Neural cell (in vitro differentiated cells): ENCODE data around the gene ADAT3. TPM values are rescaled to one million over a fixed set of nuclear protein-coding genes. Genes with fewer than 3 reads are reported as not detected.

Experiments
- H2AFZ ChIP-seq: fragments of 200-600, 300-800 bp; sonication (generic), shearing (Covaris generic); 2 replicates; pipeline ENCODE4 v1.6.0; 2014; ENCODE audit warnings: low read depth, mild to moderate bottlenecking, antibody characterized with exemption, low read length, moderate library complexity
- H3F3A ChIP-seq: fragments of 200-600 bp; shearing (Covaris generic); 2 replicates; pipeline ENCODE4 v1.6.1; 2016; ENCODE audit warnings: mild to moderate bottlenecking, moderate library complexity, mixed read lengths, antibody characterized with exemption, low read length; ENCODE audit not compliant: insufficient read depth, poor library complexity, severe bottlenecking
- H3K27ac ChIP-seq: fragments of 200-600, 300-800 bp; sonication (generic), shearing (Covaris generic); 2 replicates; pipeline ENCODE4 v1.5.1; 2014; ENCODE audit warnings: mild to moderate bottlenecking, low read length, moderate library complexity
- H3K27me3 ChIP-seq: fragments of 300-800, 200-600 bp; sonication (generic), shearing (Covaris generic); 2 replicates; pipeline ENCODE4 v1.6.0; 2014; ENCODE audit warnings: mild to moderate bottlenecking, low read depth, low read length, moderate library complexity; ENCODE audit not compliant: insufficient read depth
- H3K36me3 ChIP-seq: fragments of 300-800, 200-600 bp; sonication (generic), shearing (Covaris generic); 2 replicates; pipeline ENCODE4 v1.5.1; 2014; ENCODE audit warnings: mild to moderate bottlenecking, antibody characterized with exemption, low read length, moderate library complexity; ENCODE audit not compliant: insufficient read depth
- H3K4me2 ChIP-seq: fragments of 300-800, 200-600 bp; sonication (generic), shearing (Covaris generic); 2 replicates; pipeline ENCODE4 v1.6.0; 2014; ENCODE audit warnings: mild to moderate bottlenecking, low read length
- H3K4me3 ChIP-seq: fragments of 300-800, 200-600 bp; sonication (generic), shearing (Covaris generic); 2 replicates; pipeline ENCODE4 v1.5.1; 2014; ENCODE audit warnings: mild to moderate bottlenecking, low read length, moderate library complexity
- H3K79me2 ChIP-seq: fragments of 200-600 bp; shearing (Covaris generic); replicated peaks from 2 replicates; pipeline ENCODE4 v1.6.0; 2014; ENCODE audit warnings: mild to moderate bottlenecking, low read length, moderate library complexity; ENCODE audit not compliant: insufficient read depth
- H3K9ac ChIP-seq: fragments of 300-800, 200-600 bp; sonication (generic), shearing (Covaris generic); 2 replicates; pipeline ENCODE4 v1.6.1; 2016; ENCODE audit warnings: mild to moderate bottlenecking, low read length, mixed read lengths
- H3K9me2 ChIP-seq: fragments of 200-600 bp; shearing (Covaris generic); 2 replicates; pipeline ENCODE4 v1.6.1; 2016; ENCODE audit warnings: mild to moderate bottlenecking, low read length, mixed read lengths; ENCODE audit not compliant: insufficient read depth
- H3K9me3 ChIP-seq: fragments of 200-600, 300-800 bp; sonication (generic), shearing (Covaris generic); 2 replicates; pipeline ENCODE4 v1.6.1; 2016; ENCODE audit warnings: mild to moderate bottlenecking, mixed run types, low read length, moderate library complexity, mixed read lengths
- H4K20me1 ChIP-seq: fragments of 200-600 bp; shearing (Covaris generic); 2 replicates; pipeline ENCODE4 v1.6.1; 2016; ENCODE audit warnings: mild to moderate bottlenecking, mixed run types; ENCODE audit not compliant: insufficient read depth
- EP300 ChIP-seq: fragments of 450-650 bp; conservative IDR thresholded peaks from 2 replicates; pipeline ENCODE4 v1.6.1; 2014; ENCODE audit warnings: antibody characterized with exemption, mild to moderate bottlenecking, moderate library complexity; ENCODE audit not compliant: poor library complexity, severe bottlenecking
- EZH2 ChIP-seq: fragments of 200-600, 300-800 bp; shearing (Covaris generic), sonication (generic); IDR thresholded peaks from 2 replicates; pipeline ENCODE4 v1.6.1; 2014; ENCODE audit warnings: antibody characterized with exemption, low read length, borderline replicate concordance, mild to moderate bottlenecking; ENCODE audit not compliant: insufficient read depth, poor library complexity, severe bottlenecking
- MXI1 ChIP-seq: fragments of 450-650 bp; conservative IDR thresholded peaks from 2 replicates; pipeline ENCODE4 v1.6.1; 2014; ENCODE audit warnings: antibody characterized with exemption, mild to moderate bottlenecking; ENCODE audit not compliant: poor library complexity, severe bottlenecking
- POLR2AphosphoS5 ChIP-seq: IDR thresholded peaks from 2 replicates; pipeline ENCODE4 v1.6.1; 2012
- RAD21 ChIP-seq: fragments of 450-650 bp; conservative IDR thresholded peaks from 2 replicates; pipeline ENCODE4 v1.6.1; 2014; ENCODE audit warnings: antibody characterized with exemption, mild to moderate bottlenecking, moderate library complexity
- SMC3 ChIP-seq: fragments of 450-650 bp; conservative IDR thresholded peaks from 2 replicates; pipeline ENCODE4 v1.6.1; 2014; ENCODE audit warnings: antibody characterized with exemption, mild to moderate bottlenecking, moderate library complexity; ENCODE audit not compliant: poor library complexity
- TAF1 ChIP-seq: IDR thresholded peaks from 2 replicates; pipeline ENCODE4 v1.6.1; 2012; ENCODE audit warnings: low read depth
- polyA plus RNA-seq: library from polyadenylated mRNA; depleted of rRNA; stranded (reverse); fragments of >200 nt; gene quantifications from 2 replicates; pipeline ENCODE4 v1.2.3, GENCODE V29; 2014
- TF ChIP-seq, protein P1 (sequence below): fragments of 450-650 bp; IDR thresholded peaks from 2 replicates; pipeline ENCODE4 v1.5.1; 2014; ENCODE audit warnings: antibody characterized with exemption, mild to moderate bottlenecking, moderate library complexity; ENCODE audit not compliant: poor library complexity, severe bottlenecking

ADAT3 gene
- polyA plus RNA-seq, 1 donor from 2014 or later: 1.6 TPM

DNA sequence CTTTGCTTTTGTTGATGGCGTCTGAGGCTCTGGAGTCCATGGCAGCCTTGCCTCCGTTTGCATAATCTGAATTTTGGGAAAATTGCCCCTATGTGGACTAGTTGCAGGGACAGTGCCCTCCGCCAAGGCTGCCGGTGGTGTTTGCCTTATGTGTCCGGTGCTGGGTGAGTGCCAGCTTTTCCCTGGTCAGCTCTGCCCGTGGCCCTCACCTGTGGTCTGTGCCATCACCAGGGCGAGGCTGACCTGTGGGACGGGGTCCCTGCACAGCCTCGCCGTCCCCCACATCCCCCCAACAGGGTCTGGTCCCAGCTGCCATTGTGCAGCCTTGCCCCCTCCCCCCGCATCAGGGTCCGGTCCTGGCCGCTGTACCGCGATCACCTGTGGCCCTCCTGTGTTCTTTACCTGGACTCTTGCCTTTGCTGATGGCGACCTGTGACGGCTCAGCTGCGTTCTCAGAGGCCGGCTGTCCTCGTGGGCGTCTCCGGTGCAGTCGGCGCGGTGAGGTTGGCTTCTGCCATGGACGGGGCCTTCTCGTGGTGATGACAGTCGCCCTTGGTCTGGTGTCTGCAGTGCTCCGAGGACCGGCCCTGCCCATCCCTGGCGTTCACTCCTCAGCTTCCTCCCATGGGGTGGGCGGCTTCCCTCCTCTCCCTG lies 48.4 kb downstream of the ADAT3 start:
- Histone ChIP-seq H3K79me2 (peaks cover 35% of the 10 kb centered on the region), H3K4me3 (no peak overlapping the region), H3K9ac (no peak overlapping the region), H3K9me2 (no peaks in the 10 kb centered on the region), H3K36me3 (no peaks in the 10 kb centered on the region), H3K27ac (no peak overlapping the region), H2AFZ (no peak overlapping the region), H3F3A (no peaks in the 10 kb centered on the region), H3K4me2 (no peak overlapping the region), H3K27me3 (no peaks in the 10 kb centered on the region), H4K20me1 (no peaks in the 10 kb centered on the region), H3K9me3 (no peaks in the 10 kb centered on the region)
- TF ChIP-seq TAF1: no peak
- TF ChIP-seq RAD21: no peak
- no peak for TF ChIP-seq POLR2AphosphoS5
- no peak for TF ChIP-seq EZH2
- TF ChIP-seq, protein P1, sequence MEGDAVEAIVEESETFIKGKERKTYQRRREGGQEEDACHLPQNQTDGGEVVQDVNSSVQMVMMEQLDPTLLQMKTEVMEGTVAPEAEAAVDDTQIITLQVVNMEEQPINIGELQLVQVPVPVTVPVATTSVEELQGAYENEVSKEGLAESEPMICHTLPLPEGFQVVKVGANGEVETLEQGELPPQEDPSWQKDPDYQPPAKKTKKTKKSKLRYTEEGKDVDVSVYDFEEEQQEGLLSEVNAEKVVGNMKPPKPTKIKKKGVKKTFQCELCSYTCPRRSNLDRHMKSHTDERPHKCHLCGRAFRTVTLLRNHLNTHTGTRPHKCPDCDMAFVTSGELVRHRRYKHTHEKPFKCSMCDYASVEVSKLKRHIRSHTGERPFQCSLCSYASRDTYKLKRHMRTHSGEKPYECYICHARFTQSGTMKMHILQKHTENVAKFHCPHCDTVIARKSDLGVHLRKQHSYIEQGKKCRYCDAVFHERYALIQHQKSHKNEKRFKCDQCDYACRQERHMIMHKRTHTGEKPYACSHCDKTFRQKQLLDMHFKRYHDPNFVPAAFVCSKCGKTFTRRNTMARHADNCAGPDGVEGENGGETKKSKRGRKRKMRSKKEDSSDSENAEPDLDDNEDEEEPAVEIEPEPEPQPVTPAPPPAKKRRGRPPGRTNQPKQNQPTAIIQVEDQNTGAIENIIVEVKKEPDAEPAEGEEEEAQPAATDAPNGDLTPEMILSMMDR: no peak
- no peak for TF ChIP-seq SMC3

DNA sequence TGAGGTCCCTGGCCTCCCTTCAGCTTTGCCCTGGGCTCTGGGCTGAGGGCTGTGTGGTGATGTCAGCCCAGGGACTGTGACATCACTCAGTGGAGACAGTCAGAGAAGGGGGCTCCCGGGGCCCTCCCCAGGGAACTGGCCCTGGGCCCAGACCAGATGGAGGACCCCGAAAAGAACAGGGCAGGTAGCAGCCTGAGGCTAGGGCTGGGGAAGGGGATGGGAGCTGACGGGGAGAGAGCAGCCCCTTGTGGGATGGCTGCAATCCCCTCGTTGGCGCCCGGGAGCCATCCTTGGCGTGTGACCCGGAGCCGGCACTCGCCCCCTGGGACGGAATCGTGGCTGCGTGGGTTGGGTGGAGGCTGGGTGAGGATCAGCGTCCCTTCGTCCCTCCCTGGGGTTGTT lies 49.3 kb downstream of the ADAT3 start:
- H4K20me1 ChIP-seq: no peaks in the 10 kb centered on the region
- no peaks in the 10 kb centered on the region for H3K36me3 ChIP-seq
- no peak overlapping the region for H3K4me3 ChIP-seq
- H2AFZ ChIP-seq: no peak overlapping the region
- no peaks in the 10 kb centered on the region for H3K9me3 ChIP-seq
- no peaks in the 10 kb centered on the region for H3K27me3 ChIP-seq
- no peak overlapping the region for H3K9ac ChIP-seq
- no peaks in the 10 kb centered on the region for H3F3A ChIP-seq
- no peak overlapping the region for H3K4me2 ChIP-seq
- TF ChIP-seq POLR2AphosphoS5 (no peak), RAD21 (no peak), EP300 (no peak), SMC3 (no peak), MXI1 (no peak)
- TF ChIP-seq, protein P1: no peak
- no peaks in the 10 kb centered on the region for H3K9me2 ChIP-seq
- peaks cover 31% of the 10 kb centered on the region for H3K79me2 ChIP-seq
- H3K27ac ChIP-seq: no peak overlapping the region
